Trophoblast cell (in vitro differentiated cells and primary cell): Measurements from ENCODE around the gene ARL6IP4.

Source experiments
- DNase-seq, 2 donors: peaks; one replicate each; pipeline ENCODE4 v3.0.0-alpha.2; 2016
- H2AFZ ChIP-seq: 2 replicates; pipeline ENCODE4 v1.6.1; 2013; ENCODE audit warnings: low read length, moderate library complexity, mild to moderate bottlenecking; ENCODE audit not compliant: insufficient read depth, poor library complexity
- H2AK5ac ChIP-seq: 2 replicates; pipeline ENCODE4 v1.6.1; 2013; ENCODE audit warnings: mild to moderate bottlenecking, low read length
- H2BK120ac ChIP-seq: 2 replicates; pipeline ENCODE4 v1.6.1; 2013; ENCODE audit warnings: low read length, mild to moderate bottlenecking, moderate library complexity; ENCODE audit not compliant: insufficient read depth, poor library complexity
- H2BK12ac ChIP-seq: 2 replicates; pipeline ENCODE4 v1.6.1; 2013; ENCODE audit warnings: mild to moderate bottlenecking, low read length, moderate library complexity
- H2BK5ac ChIP-seq: 2 replicates; pipeline ENCODE4 v1.6.1; 2013; ENCODE audit warnings: low read length, low read depth, moderate library complexity, mild to moderate bottlenecking; ENCODE audit not compliant: poor library complexity
- H3K14ac ChIP-seq: 2 replicates; pipeline ENCODE4 v1.6.1; 2013; ENCODE audit warnings: mild to moderate bottlenecking, low read length
- H3K18ac ChIP-seq: 2 replicates; pipeline ENCODE4 v1.6.1; 2013; ENCODE audit warnings: mild to moderate bottlenecking, low read length
- H3K23ac ChIP-seq: 2 replicates; pipeline ENCODE4 v1.6.1; 2013; ENCODE audit warnings: low read length
- H3K27ac ChIP-seq: 2 replicates; pipeline ENCODE4 v1.5.1; 2013; ENCODE audit warnings: low read depth, mild to moderate bottlenecking, inconsistent platforms, low read length, moderate library complexity
- H3K27me3 ChIP-seq: 2 replicates; pipeline ENCODE4 v1.6.1; 2013; ENCODE audit warnings: inconsistent platforms, mild to moderate bottlenecking, low read length, moderate library complexity; ENCODE audit not compliant: insufficient read depth
- H3K36me3 ChIP-seq, 2 experiments: 1 replicate in 1 of 2; 2 replicates in 1 of 2; pipeline ENCODE4 v1.6.1; 2013; ENCODE audit warnings: low read length in 2 of 2, mild to moderate bottlenecking in 2 of 2, moderate library complexity in 1 of 2; ENCODE audit not compliant: insufficient read depth in 2 of 2, control insufficient read depth in 1 of 2
- H3K4ac ChIP-seq: 2 replicates; pipeline ENCODE4 v1.6.1; 2013; ENCODE audit warnings: low read depth, mild to moderate bottlenecking, low read length, moderate library complexity
- H3K4me1 ChIP-seq, 2 experiments: 1 replicate in 1 of 2; 2 replicates in 1 of 2; pipeline ENCODE4 v1.6.1; 2013; ENCODE audit warnings: low read length in 2 of 2, mild to moderate bottlenecking in 2 of 2, moderate library complexity in 1 of 2; ENCODE audit not compliant: insufficient read depth in 2 of 2, control insufficient read depth in 1 of 2
- H3K4me2 ChIP-seq: 2 replicates; pipeline ENCODE4 v1.6.1; 2013; ENCODE audit warnings: inconsistent platforms, mild to moderate bottlenecking, low read length, moderate library complexity
- H3K4me3 ChIP-seq: 2 replicates; pipeline ENCODE4 v1.5.1; 2013; ENCODE audit warnings: mild to moderate bottlenecking, low read depth, low read length, inconsistent platforms
- H3K79me1 ChIP-seq: one replicate; pipeline ENCODE4 v1.6.1; 2013; ENCODE audit warnings: low read length
- H3K79me2 ChIP-seq: 2 replicates; pipeline ENCODE4 v1.6.1; 2013; ENCODE audit warnings: low read length, mild to moderate bottlenecking; ENCODE audit not compliant: control insufficient read depth, insufficient read depth, poor library complexity
- H3K9ac ChIP-seq: 2 replicates; pipeline ENCODE4 v1.6.1; 2013; ENCODE audit warnings: mild to moderate bottlenecking, low read length
- H3K9me3 ChIP-seq: 2 replicates; pipeline ENCODE4 v1.6.1; 2013; ENCODE audit warnings: low read depth, mild to moderate bottlenecking, control low read depth, inconsistent platforms, low read length; ENCODE audit not compliant: insufficient read depth
- H4K12ac ChIP-seq: 2 replicates; pipeline ENCODE4 v1.6.1; 2013; ENCODE audit warnings: low read depth, mild to moderate bottlenecking, low read length, moderate library complexity
- H4K8ac ChIP-seq: 2 replicates; pipeline ENCODE4 v1.6.1; 2013; ENCODE audit warnings: low read depth, mild to moderate bottlenecking, low read length, moderate library complexity
- H4K91ac ChIP-seq: one replicate; pipeline ENCODE4 v1.6.1; 2013; ENCODE audit warnings: low read depth, mild to moderate bottlenecking, low read length, moderate library complexity
- WGBS: extraction: QIAGEN DNeasy Blood & Tissue Kit; methylation state at CpG from one replicate; pipeline ENCODE4 v1.1.7; 2013; ENCODE audit warnings: missing lambda C conversion rate; ENCODE audit not compliant: insufficient read length, insufficient coverage; ENCODE audit errors: extremely low coverage; 5-methylcytosine and 5-hydroxymethylcytosine counted together

ARL6IP4 gene

DNA sequence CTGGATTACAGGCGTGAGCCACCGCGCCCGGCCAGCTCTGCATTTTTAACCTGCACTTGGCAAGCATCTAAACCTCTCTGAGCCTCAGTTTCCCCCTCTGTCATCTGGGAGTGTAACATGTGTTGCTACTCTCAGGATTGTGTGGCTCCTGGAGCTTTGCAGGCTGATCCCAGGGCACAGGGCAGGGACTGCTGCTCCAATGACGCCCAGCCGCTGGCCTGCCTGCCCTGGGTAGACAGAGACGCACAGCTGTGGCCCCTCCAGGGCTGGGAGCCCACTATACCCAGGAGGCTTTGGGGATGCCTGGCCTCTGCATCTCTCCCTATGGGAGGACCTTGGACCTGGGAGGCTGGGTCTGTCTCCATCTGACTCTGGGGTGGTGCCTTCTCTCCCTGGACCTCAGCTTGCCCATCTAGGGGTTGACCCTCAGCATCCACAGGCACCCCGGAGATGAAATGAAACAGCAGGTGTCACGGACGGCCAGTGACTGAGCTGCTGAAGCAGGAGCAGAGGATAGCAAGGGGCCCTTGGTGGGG lies 13.7 kb downstream of the ARL6IP4 start:
- Histone ChIP-seq H3K4me1 (peaks cover 2 to 4% of the 10 kb centered on the region in 2 experiments), H3K23ac (no peak overlapping the region), H4K12ac (no peak overlapping the region), H2AFZ (no peak overlapping the region), H3K9me3 (no peaks in the 10 kb centered on the region), H3K4me3 (no peak overlapping the region), H2BK120ac (no peak overlapping the region), H3K36me3 (peaks cover 0 to 2% of the 10 kb centered on the region in 2 experiments), H4K8ac (no peak overlapping the region), H2BK5ac (no peak overlapping the region), H4K91ac (no peak overlapping the region), H2AK5ac (no peak overlapping the region), H3K4ac (no peak overlapping the region), H3K18ac (no peak overlapping the region), H3K9ac (no peak overlapping the region), H3K14ac (no peak overlapping the region), H3K79me1 (no peaks in the 10 kb centered on the region), H3K27ac (no peak overlapping the region), H2BK12ac (no peak overlapping the region), H3K4me2 (no peak overlapping the region), H3K79me2 (no peaks in the 10 kb centered on the region), H3K27me3 (no peaks in the 10 kb centered on the region)
- no peak for DNase-seq
- no CpG with 5 or more reads among the region's 10 CpGs for WGBS

DNA sequence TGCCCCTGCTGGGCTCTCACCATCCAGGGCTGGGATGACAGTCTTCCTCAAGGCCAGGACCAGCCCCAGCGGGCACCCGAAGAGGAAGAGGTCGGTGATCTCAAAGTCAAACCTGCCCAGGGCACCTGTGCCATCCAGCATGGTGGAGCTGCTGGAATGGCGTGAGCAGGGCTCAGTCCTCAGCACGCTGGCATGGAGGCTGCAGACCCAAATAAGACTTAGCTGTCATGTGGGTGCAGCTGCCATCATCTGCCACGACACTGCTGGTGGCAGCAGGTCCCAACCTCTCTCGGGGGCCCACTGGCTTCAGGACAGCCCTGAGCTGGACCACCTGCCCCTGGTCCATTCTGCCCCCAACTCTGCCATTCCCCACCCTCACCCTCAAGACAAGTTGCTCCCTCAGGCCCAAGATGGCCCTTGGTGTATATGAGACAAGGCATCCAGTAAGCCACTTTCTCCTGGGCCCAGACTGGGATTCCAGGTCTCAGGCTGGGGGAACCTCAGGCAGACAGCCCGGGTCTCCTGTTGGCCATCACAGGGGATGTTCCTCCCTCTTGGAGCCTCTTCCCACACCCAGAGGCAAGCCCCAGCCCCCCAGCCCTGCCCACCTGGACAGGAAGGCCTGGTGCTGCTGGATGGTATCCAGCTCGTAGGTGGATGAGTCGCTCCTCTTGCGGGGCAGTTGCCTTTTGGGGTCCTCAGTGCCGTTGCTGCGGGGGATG lies 14.5 kb downstream of the ARL6IP4 start:
- no peaks in the 10 kb centered on the region for H3K9me3 ChIP-seq
- H3K27ac ChIP-seq = no peak overlapping the region
- H3K79me2 ChIP-seq = no peaks in the 10 kb centered on the region
- H3K36me3 ChIP-seq = peaks cover 0 to 2% of the 10 kb centered on the region in 2 experiments
- no peak overlapping the region for H2AFZ ChIP-seq
- H3K18ac ChIP-seq = no peak overlapping the region
- H2BK5ac ChIP-seq = no peak overlapping the region
- no peak overlapping the region for H4K8ac ChIP-seq
- H3K14ac ChIP-seq = no peak overlapping the region
- no peaks in the 10 kb centered on the region for H3K27me3 ChIP-seq
- DNase-seq = no peak
- H2AK5ac ChIP-seq = no peak overlapping the region
- H3K23ac ChIP-seq = no peak overlapping the region
- peaks cover 2 to 4% of the 10 kb centered on the region in 2 experiments for H3K4me1 ChIP-seq
- H2BK12ac ChIP-seq = no peak overlapping the region
- no peak overlapping the region for H4K12ac ChIP-seq
- H3K79me1 ChIP-seq = no peaks in the 10 kb centered on the region
- no peak overlapping the region for H3K9ac ChIP-seq
- no peak overlapping the region for H4K91ac ChIP-seq
- no CpG with 5 or more reads among the region's 13 CpGs for WGBS
- no peak overlapping the region for H2BK120ac ChIP-seq
- no peak overlapping the region for H3K4me3 ChIP-seq
- no peak overlapping the region for H3K4me2 ChIP-seq
- no peak overlapping the region for H3K4ac ChIP-seq

GRCh38 chr12:122995503-122996187 lies 15.2 kb downstream of the ARL6IP4 start:
- H3K79me1 ChIP-seq = no peaks in the 10 kb centered on the region
- H4K12ac ChIP-seq = no peak overlapping the region
- no peak for DNase-seq
- H3K9ac ChIP-seq = no peak overlapping the region
- H3K23ac ChIP-seq = no peak overlapping the region
- H4K8ac ChIP-seq = no peak overlapping the region
- no peak overlapping the region for H4K91ac ChIP-seq
- H3K4me1 ChIP-seq = peaks cover 2 to 4% of the 10 kb centered on the region in 2 experiments
- no peaks in the 10 kb centered on the region for H3K9me3 ChIP-seq
- H3K36me3 ChIP-seq = peaks cover 1 to 2% of the 10 kb centered on the region in 2 experiments
- H3K14ac ChIP-seq = no peak overlapping the region
- no peak overlapping the region for H2BK12ac ChIP-seq
- H3K4me2 ChIP-seq = no peak overlapping the region
- H3K4me3 ChIP-seq = no peak overlapping the region
- no peak overlapping the region for H3K18ac ChIP-seq
- H2BK5ac ChIP-seq = no peak overlapping the region
- H3K79me2 ChIP-seq = no peaks in the 10 kb centered on the region
- H2AK5ac ChIP-seq = no peak overlapping the region
- WGBS = no CpG with 5 or more reads among the region's 20 CpGs
- no peak overlapping the region for H3K4ac ChIP-seq
- H3K27ac ChIP-seq = no peak overlapping the region
- no peak overlapping the region for H2AFZ ChIP-seq
- no peak overlapping the region for H2BK120ac ChIP-seq
- H3K27me3 ChIP-seq = no peaks in the 10 kb centered on the region

- Histone ChIP-seq H3K4me2 (no peak overlapping the region), H3K79me1 (no peaks in the 10 kb centered on the region), H2AK5ac (no peak overlapping the region), H3K4me1 (peaks cover 2 to 4% of the 10 kb centered on the region in 2 experiments), H2AFZ (no peak overlapping the region), H3K27ac (no peak overlapping the region), H3K79me2 (no peaks in the 10 kb centered on the region), H4K12ac (no peak overlapping the region), H3K27me3 (no peaks in the 10 kb centered on the region), H4K91ac (no peak overlapping the region), H3K14ac (no peak overlapping the region), H2BK5ac (no peak overlapping the region), H2BK120ac (no peak overlapping the region), H3K9me3 (no peaks in the 10 kb centered on the region), H3K4me3 (no peak overlapping the region), H2BK12ac (no peak overlapping the region), H3K36me3 (peaks cover 2 to 4% of the 10 kb centered on the region in 2 experiments), H3K4ac (no peak overlapping the region), H4K8ac (no peak overlapping the region), H3K18ac (no peak overlapping the region), H3K23ac (no peak overlapping the region), H3K9ac (no peak overlapping the region)
- no CpG with 5 or more reads among the region's 7 CpGs for WGBS
- no peak for DNase-seq
These were observed 15.7 kb downstream of the ARL6IP4 start for GRCh38 chr12:122996188-122996601.
